HCT116 (cell line): ENCODE results near the gene CEP41. TPM values are rescaled to one million over a fixed set of nuclear protein-coding genes. Genes with fewer than 3 reads are reported as not detected.

Experiments used
- ATAC-seq: fragments of 200-7000 bp; cut with Tn5 transposase; 2 replicates; pipeline ENCODE4 v1.9.1; 2020; ENCODE audit warnings: mild to moderate bottlenecking, moderate library complexity
- BruUV-seq: library from RNA; stranded (reverse); fragments of 400-500 nt; replicated peaks from 2 replicates; lab custom pipeline; 2021; lab: Mats Ljungman, UMichigan
- CTCF ChIA-PET: fragments of 300-600 bp; sonication (Branson Sonifier 250); formaldehyde crosslinking; loops from one replicate; lab custom pipeline; 2021; ENCODE audit warnings: antibody characterized with exemption; lab: Charles Lee
- POLR2A ChIA-PET: fragments of 300-600, 350-600 bp; sonication (Branson Sonifier 250); formaldehyde crosslinking; loops from one replicate; lab custom pipeline; 2021; ENCODE audit warnings: antibody characterized with exemption; lab: Charles Lee
- RAD21 ChIA-PET, 2 experiments: fragments of 300-600 bp; sonication (Branson Sonifier 250); formaldehyde crosslinking; loops; one replicate each; lab custom pipeline; 2023; ENCODE audit warnings: low total read pairs in 2 of 2; ENCODE audit not compliant: uncharacterized antibody in 2 of 2, unreplicated experiment in 2 of 2, low non-redundant PET in 1 of 2; lab: Charles Lee
- DNase-seq: peaks from one replicate; pipeline ENCODE4 v3.0.0-alpha.2; 2010; ENCODE audit warnings: low read depth, low spot score
- H2AFZ ChIP-seq: fragments of 200-600 bp; shearing (Covaris generic), sonication (generic); 2 replicates; pipeline ENCODE4 v1.6.1; 2017; ENCODE audit warnings: low read depth, mixed run types, mixed read lengths, antibody characterized with exemption, low read length; ENCODE audit not compliant: poor library complexity, severe bottlenecking
- H3K27ac ChIP-seq: 2 replicates; pipeline ENCODE4 v1.5.1; 2012; ENCODE audit warnings: low read depth, low read length
- H3K27me3 ChIP-seq: fragments of 200-600 bp; sonication (generic); 2 replicates; pipeline ENCODE4 v1.6.1; 2016; ENCODE audit warnings: mixed run types, low read length, mixed read lengths; ENCODE audit not compliant: insufficient read depth
- H3K36me3 ChIP-seq, 2 experiments: fragments of 200-500 bp in 1 of 2; fragments of 200-600 bp in 1 of 2; sonication (Bioruptor generic) in 1 of 2; sonication (generic) in 1 of 2; 2 replicates each; pipeline versions ENCODE4 v1.5.1 to v1.6.1; 2014 to 2016; ENCODE audit warnings: low read length in 2 of 2, inconsistent platforms in 1 of 2, mixed read lengths in 1 of 2, mixed run types in 1 of 2; ENCODE audit not compliant: insufficient read depth in 2 of 2, control insufficient read depth in 1 of 2
- H3K4me1 ChIP-seq, 2 experiments: fragments of 200-600 bp in 1 of 2; sonication (generic) in 1 of 2; 2 replicates each; pipeline versions ENCODE4 v1.5.1 to v1.6.1; 2012 to 2017; ENCODE audit warnings: low read length in 2 of 2, inconsistent platforms in 1 of 2, mild to moderate bottlenecking in 1 of 2, mixed read lengths in 1 of 2, mixed run types in 1 of 2, moderate library complexity in 1 of 2; ENCODE audit not compliant: insufficient read depth in 2 of 2, control insufficient read depth in 1 of 2
- H3K4me2 ChIP-seq: fragments of 200-600 bp; sonication (generic); 2 replicates; pipeline ENCODE4 v1.6.1; 2017; ENCODE audit warnings: mixed run types, low read length, mixed read lengths
- H3K4me3 ChIP-seq, 2 experiments: fragments of 200-600 bp in 1 of 2; sonication (generic) in 1 of 2; replicated peaks in 1 of 2; 2 replicates each; pipeline ENCODE4 v1.5.1; 2011 to 2016; ENCODE audit warnings: low read length in 2 of 2, control low read depth in 1 of 2, low read depth in 1 of 2, mild to moderate bottlenecking in 1 of 2, mixed read lengths in 1 of 2, mixed run types in 1 of 2
- H3K79me2 ChIP-seq: fragments of 200-600 bp; sonication (generic); 2 replicates; pipeline ENCODE4 v1.6.1; 2017; ENCODE audit warnings: mild to moderate bottlenecking, mixed run types, low read length, moderate library complexity, mixed read lengths; ENCODE audit not compliant: insufficient read depth
- H3K9ac ChIP-seq: fragments of 200-600 bp; sonication (generic); 2 replicates; pipeline ENCODE4 v1.6.1; 2016; ENCODE audit warnings: low read length, mixed read lengths
- H3K9me2 ChIP-seq: fragments of 200-600 bp; sonication (generic), shearing (Covaris generic); 2 replicates; pipeline ENCODE4 v1.6.1; 2017; ENCODE audit warnings: mixed run types, mild to moderate bottlenecking, moderate library complexity; ENCODE audit not compliant: insufficient read depth
- H3K9me3 ChIP-seq, 2 experiments: fragments of 200-500 bp in 1 of 2; fragments of 200-600 bp in 1 of 2; sonication (Bioruptor generic) in 1 of 2; sonication (generic) in 1 of 2; 2 replicates each; pipeline ENCODE4 v1.6.1; 2014 to 2017; ENCODE audit warnings: low read length in 2 of 2, mixed read lengths in 2 of 2, inconsistent platforms in 1 of 2, low read depth in 1 of 2, mild to moderate bottlenecking in 1 of 2, mixed run types in 1 of 2, moderate library complexity in 1 of 2; ENCODE audit not compliant: control insufficient read depth in 1 of 2, insufficient read depth in 1 of 2
- H4K20me1 ChIP-seq: fragments of 200-600 bp; sonication (generic), shearing (Covaris generic); 2 replicates; pipeline ENCODE4 v1.6.1; 2017; ENCODE audit warnings: mixed run types, mild to moderate bottlenecking, moderate library complexity; ENCODE audit not compliant: insufficient read depth
- EZH2phosphoT487 ChIP-seq: fragments of 200-600 bp; IDR thresholded peaks from 2 replicates; pipeline ENCODE4 v1.6.1; 2018; ENCODE audit warnings: antibody characterized with exemption, borderline replicate concordance
- FOSL1 ChIP-seq: IDR thresholded peaks from 2 replicates; pipeline ENCODE4 v1.6.1; 2012; ENCODE audit warnings: low read depth
- MAX ChIP-seq: IDR thresholded peaks from 2 replicates; pipeline ENCODE4 v1.6.1; 2012
- SIN3A ChIP-seq: IDR thresholded peaks from 2 replicates; pipeline ENCODE4 v1.6.1; 2012; ENCODE audit warnings: low read depth
- TCF7L2 ChIP-seq: IDR thresholded peaks from 2 replicates; pipeline ENCODE4 v1.7.0; 2011; ENCODE audit warnings: borderline replicate concordance, inconsistent platforms; ENCODE audit not compliant: insufficient read depth, insufficient read length; ENCODE audit errors: extremely low read depth
- intact Hi-C: fragments of 100-400 bp; cut with micrococcal nuclease; formaldehyde crosslinking; loops from 2 replicates; pipeline ENCODE4 v1.10.0; 2022
- total RNA-seq: library from RNA; stranded (reverse); gene quantifications from one replicate; pipeline ENCODE4 v1.2.1, GENCODE V29; 2021; ENCODE audit not compliant: unreplicated experiment
- TF ChIP-seq, protein P1 (sequence below): IDR thresholded peaks from 2 replicates; pipeline ENCODE4 v1.6.1; 2012

CEP41 gene
- total RNA-seq, 1 experiment from 2014 or later = 13.6 TPM

DNA sequence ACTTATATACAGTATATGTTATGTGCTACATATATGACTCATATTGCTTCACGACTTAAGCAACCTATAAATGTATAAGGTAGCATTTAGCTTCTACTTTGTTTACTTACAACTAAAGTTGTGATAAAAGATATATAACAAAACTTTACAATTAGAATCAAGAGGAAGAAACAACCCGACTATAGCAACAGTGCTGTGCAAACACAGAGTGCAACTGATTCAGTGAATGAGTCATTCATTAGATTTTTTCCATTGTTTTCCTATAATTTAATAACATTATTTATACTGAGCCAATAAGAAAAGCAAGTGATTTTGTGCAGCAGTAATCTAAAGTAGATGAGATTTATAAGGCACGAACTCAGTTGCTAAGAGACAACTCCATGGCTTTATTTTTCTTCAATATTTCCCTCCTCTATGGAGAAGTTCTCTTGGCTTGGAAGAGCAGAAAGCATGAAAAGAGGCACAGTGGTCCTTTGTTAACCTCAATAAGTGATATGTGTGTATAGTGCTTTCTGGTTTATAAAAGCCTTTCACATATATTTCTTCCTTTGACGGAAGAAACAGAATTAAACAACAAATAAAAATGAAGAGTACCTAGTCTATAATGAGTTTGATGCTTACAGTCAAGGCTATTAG, 19.8 kb downstream of the CEP41 start:
- no peaks in the 10 kb centered on the region for H3K36me3 ChIP-seq
- intact Hi-C loops = no loop called here
- H3K27me3 ChIP-seq = no peaks in the 10 kb centered on the region
- ChIA-PET RAD21 (no interaction called here), POLR2A (no interaction called here), CTCF (no interaction called here)
- no peak overlapping the region for H3K4me3 ChIP-seq
- TF ChIP-seq TCF7L2 = no peak
- no TSS peak for BruUV-seq
- DNase-seq = no peak
- no peaks in the 10 kb centered on the region for H3K9me3 ChIP-seq
- no peak overlapping the region for H3K4me2 ChIP-seq
- no peak for ATAC-seq
- peaks cover 0 to 6% of the 10 kb centered on the region in 2 experiments; a peak in 1 of 4 replicates for H3K4me1 ChIP-seq
- no peak overlapping the region for H2AFZ ChIP-seq
- H3K27ac ChIP-seq = no peak overlapping the region
- H3K9ac ChIP-seq = no peak overlapping the region
- no peaks in the 10 kb centered on the region for H4K20me1 ChIP-seq
- no peaks in the 10 kb centered on the region for H3K79me2 ChIP-seq
- H3K9me2 ChIP-seq = no peaks in the 10 kb centered on the region

DNA sequence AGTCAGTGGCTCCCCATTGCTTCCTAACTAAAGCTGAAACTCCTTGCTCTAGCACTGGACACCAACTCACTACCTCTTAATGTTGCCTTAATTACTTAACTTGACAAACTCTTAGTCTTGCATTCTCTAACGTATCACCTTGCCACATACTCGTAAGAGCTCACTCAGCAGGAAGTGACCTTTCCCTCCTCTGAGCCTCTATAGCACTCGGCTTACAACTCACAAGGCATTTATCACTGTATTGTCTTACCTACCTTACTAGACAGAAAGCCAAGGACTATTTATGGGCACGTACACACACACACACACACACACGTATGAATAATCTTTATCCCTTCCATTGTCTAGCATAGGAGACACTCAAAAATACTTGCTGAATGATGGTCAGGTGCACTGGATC, 21.2 kb downstream of the CEP41 start:
- Histone ChIP-seq H3K9me2 (no peaks in the 10 kb centered on the region), H4K20me1 (no peaks in the 10 kb centered on the region), H3K4me2 (no peak overlapping the region), H2AFZ (no peak overlapping the region), H3K27ac (no peak overlapping the region), H3K9ac (no peak overlapping the region), H3K9me3 (no peaks in the 10 kb centered on the region), H3K27me3 (no peaks in the 10 kb centered on the region), H3K79me2 (no peaks in the 10 kb centered on the region), H3K36me3 (no peaks in the 10 kb centered on the region), H3K4me3 (no peak overlapping the region), H3K4me1 (peaks cover 0 to 6% of the 10 kb centered on the region in 2 experiments; a peak in 1 of 4 replicates)
- POLR2A ChIA-PET = no interaction called here
- intact Hi-C loops = no loop called here
- CTCF ChIA-PET = no interaction called here
- DNase-seq = no peak
- TF ChIP-seq FOSL1 (no peak), MAX (no peak), EZH2phosphoT487 (no peak), SIN3A (no peak)
- TF ChIP-seq, protein P1, sequence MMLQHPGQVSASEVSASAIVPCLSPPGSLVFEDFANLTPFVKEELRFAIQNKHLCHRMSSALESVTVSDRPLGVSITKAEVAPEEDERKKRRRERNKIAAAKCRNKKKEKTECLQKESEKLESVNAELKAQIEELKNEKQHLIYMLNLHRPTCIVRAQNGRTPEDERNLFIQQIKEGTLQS = no peak
- RAD21 ChIA-PET = no interaction called here
- BruUV-seq = no TSS peak
- no peak for ATAC-seq
